ENCODE results near the gene C2orf76.
"Not testable (repeated sequence)": the region's sequence is repeated elsewhere in the genome, so short reads cannot be mapped to it uniquely, and the experiment has no call there.

The C2orf76 gene

GRCh38 chr2:119377294-119377992, 10.8 kb upstream of the C2orf76 start:
- DNase-seq (ENCODE audit: low spot score): no peak

GRCh38 chr2:119376810-119377209, 10.2 kb upstream of the C2orf76 start:
- no peak for DNase-seq (ENCODE audit: low spot score)

GRCh38 chr2:119376406-119376805, 9.8 kb upstream of the C2orf76 start:
- not testable (repeated sequence) for DNase-seq (ENCODE audit: low spot score)

GRCh38 chr2:119373907-119374745, 7.5 kb upstream of the C2orf76 start:
- not testable (repeated sequence) for DNase-seq (ENCODE audit: low spot score)

- DNase-seq (ENCODE audit: low spot score): no peak
Measured at GRCh38 chr2:119372778-119373568, 6.3 kb upstream of the C2orf76 start.

GRCh38 chr2:119371111-119371510, 4.5 kb upstream of the C2orf76 start:
- no peak for DNase-seq (ENCODE audit: low spot score)

GRCh38 chr2:119369845-119370244, 3.2 kb upstream of the C2orf76 start:
- no peak for DNase-seq (ENCODE audit: low spot score)

- peak; percentile 46 for DNase-seq (ENCODE audit: low spot score)
Measured at GRCh38 chr2:119367472-119368099, 952 bp upstream of the C2orf76 start.

GRCh38 chr2:119366161-119366648, 429 bp downstream of the C2orf76 start:
- peak; percentile 29 for DNase-seq (ENCODE audit: low spot score)

GRCh38 chr2:119365436-119365835, 1.2 kb downstream of the C2orf76 start:
- no peak for DNase-seq (ENCODE audit: low spot score)

GRCh38 chr2:119364798-119365197, 1.8 kb downstream of the C2orf76 start:
- DNase-seq (ENCODE audit: low spot score): no peak

- DNase-seq (ENCODE audit: low spot score): no peak
Measured at GRCh38 chr2:119360423-119360966, 6.1 kb downstream of the C2orf76 start.

GRCh38 chr2:119359774-119360173, 6.9 kb downstream of the C2orf76 start:
- DNase-seq (ENCODE audit: low spot score): no peak

GRCh38 chr2:119354860-119355259, 11.8 kb downstream of the C2orf76 start:
- no peak for DNase-seq (ENCODE audit: low spot score)

- DNase-seq (ENCODE audit: low spot score): peak; percentile 8
Measured at GRCh38 chr2:119352357-119352756, 14.3 kb downstream of the C2orf76 start.

GRCh38 chr2:119350311-119350998, 16.2 kb downstream of the C2orf76 start:
- no peak for DNase-seq (ENCODE audit: low spot score)

GRCh38 chr2:119349289-119349688, 17.3 kb downstream of the C2orf76 start:
- no peak for DNase-seq (ENCODE audit: low spot score)

GRCh38 chr2:119341684-119342083, 24.9 kb downstream of the C2orf76 start:
- DNase-seq (ENCODE audit: low spot score): no peak

- no peak for DNase-seq (ENCODE audit: low spot score)
Measured at GRCh38 chr2:119339562-119339923, 27.1 kb downstream of the C2orf76 start.

- no peak for DNase-seq (ENCODE audit: low spot score)
Measured at GRCh38 chr2:119338826-119339561, 27.6 kb downstream of the C2orf76 start.

Measured in kidney tubule cell (primary cell).